Measurements from ENCODE around the gene HDGFL3. TPM values are rescaled to one million over a fixed set of nuclear protein-coding genes. Genes with fewer than 3 reads are reported as not detected.
"Not testable (repeated sequence)": the region's sequence is repeated elsewhere in the genome, so short reads cannot be mapped to it uniquely, and the experiment has no call there.

HDGFL3 gene
- total RNA-seq, 2 experiments from 2014 or later = 13.7 to 14.1 TPM

DNA sequence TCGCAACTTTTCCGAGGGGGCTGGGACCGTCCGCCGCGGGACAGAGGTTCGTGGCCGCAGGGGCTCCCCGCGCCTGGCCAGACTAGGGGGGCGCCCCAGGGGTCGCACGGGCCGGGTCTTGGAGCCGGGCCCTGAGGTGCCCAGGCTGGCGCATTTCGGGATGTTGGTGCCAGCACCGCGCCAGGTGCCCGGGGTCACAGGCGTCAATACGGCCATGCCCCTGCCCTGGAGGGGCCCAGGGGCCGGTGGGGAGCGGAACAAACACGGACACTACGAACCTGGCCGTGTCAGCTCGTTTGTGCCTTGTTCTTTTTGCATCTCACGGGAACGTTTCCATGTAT lies 99.8 kb downstream of the HDGFL3 start:
- peak overlapping the region; percentile 83 for H3K4me3 Mint-ChIP-seq
- H3K27me3 Mint-ChIP-seq = peaks cover 59% of the 10 kb centered on the region
- peaks cover 16% of the 10 kb centered on the region for H3K4me1 Mint-ChIP-seq
- no peaks in the 10 kb centered on the region for H3K36me3 Mint-ChIP-seq
- no peak for DNase-seq
- H3K27ac Mint-ChIP-seq = peak overlapping the region; percentile 73
- H3K9me3 Mint-ChIP-seq = no peaks in the 10 kb centered on the region

DNA sequence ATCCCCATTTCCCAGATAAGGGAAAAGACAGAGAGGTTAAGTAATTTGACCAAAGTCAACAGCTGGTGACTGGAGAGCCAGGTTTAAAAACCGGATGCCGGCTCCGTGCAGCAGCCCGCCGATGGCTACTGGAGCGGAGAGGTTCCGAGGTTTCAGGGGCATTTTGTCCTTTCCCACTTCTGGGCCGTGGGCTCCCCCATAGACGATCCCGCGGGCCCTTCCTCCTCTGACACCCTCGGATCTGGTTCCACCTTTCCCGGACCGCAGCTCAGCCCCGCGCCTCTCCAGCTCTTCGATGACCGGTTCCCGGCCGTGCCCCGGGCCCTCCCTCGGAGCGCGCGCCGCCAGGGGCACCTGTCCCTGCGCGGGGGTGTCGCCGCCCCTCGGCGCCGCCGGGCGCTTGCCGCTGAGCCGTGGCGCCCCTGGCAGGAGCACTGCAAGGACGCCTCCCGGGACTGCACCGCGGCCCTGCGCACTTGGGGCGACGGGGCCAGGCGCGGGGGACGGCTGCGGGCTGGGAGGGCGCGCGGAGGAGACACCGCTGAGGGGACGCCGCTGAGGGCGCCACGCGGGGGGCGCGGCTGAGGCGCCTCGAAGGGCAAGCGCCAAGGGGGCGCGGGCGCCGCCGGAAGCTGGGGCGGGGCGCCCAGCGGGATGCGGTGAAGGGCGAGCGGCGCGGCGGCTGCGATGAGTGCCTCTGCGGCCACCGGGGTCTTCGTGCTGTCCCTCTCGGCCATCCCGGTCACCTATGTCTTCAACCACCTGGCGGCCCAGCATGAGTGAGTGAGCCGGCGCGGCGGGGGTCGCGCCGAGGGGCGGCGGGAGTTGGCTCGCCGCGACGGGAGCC lies 100.4 kb downstream of the HDGFL3 start, which contains the start of gene TM6SF1:
Gene TM6SF1 (plus strand): TSS at position 652 of the 847 bp plus-strand sequence. CDS start 36 bp downstream, at position 688.
- Mint-ChIP-seq H3K36me3 (no peaks in the 10 kb centered on the region), H3K27me3 (peaks cover 62% of the 10 kb centered on the region), H3K4me1 (peaks cover 16% of the 10 kb centered on the region), H3K4me3 (peak within 1 kb of the TSS; percentile 83), H3K27ac (peak within 1 kb of the TSS; percentile 73), H3K9me3 (no peaks in the 10 kb centered on the region)
- DNase-seq = peak; percentile 42

DNA sequence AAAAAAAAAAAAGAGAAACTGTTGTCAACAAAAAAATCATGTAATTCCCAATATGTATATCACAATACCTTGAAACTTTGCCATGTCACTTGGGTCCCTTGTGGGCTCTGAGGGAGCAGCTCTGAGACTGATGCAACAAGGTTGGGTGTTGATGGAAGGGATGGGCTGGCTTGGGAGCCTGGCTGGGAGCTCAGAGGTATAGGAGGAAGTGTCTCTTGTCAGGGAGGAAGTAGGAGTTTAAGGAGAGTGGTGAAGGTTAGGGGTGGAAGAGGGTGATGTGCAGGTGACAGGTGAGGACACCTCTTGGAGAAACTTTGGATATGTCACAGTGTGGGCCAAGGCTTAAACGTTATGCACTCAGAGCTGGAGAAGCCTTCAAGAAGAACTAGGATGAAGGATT lies 102.2 kb downstream of the HDGFL3 start:
- peaks cover 63% of the 10 kb centered on the region for H3K27me3 Mint-ChIP-seq
- H3K4me3 Mint-ChIP-seq = no peak overlapping the region
- no peak overlapping the region for H3K27ac Mint-ChIP-seq
- H3K9me3 Mint-ChIP-seq = no peaks in the 10 kb centered on the region
- no peak for DNase-seq
- no peaks in the 10 kb centered on the region for H3K36me3 Mint-ChIP-seq
- peaks cover 16% of the 10 kb centered on the region for H3K4me1 Mint-ChIP-seq

DNA sequence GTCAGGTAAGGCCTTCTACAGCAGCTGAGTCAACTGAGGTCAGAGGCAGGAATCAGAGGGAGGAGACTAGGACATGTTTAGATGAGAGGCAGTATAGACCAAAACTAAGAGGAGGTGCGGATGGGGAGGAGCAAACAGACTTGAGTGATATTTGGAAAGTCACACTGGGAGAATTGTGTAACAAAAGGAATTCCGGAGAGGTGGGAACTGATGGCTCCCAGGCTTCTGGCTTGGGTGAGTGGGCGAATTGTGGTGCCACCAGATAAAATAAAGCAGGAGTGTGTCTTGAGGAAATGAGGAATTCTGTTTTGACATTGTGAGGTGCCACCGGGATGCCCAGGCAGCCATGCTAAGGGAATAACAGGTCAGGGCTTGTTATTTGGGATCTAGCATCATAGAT lies 103.5 kb downstream of the HDGFL3 start:
- Mint-ChIP-seq H3K4me3 (no peak overlapping the region), H3K9me3 (no peaks in the 10 kb centered on the region), H3K27me3 (peaks cover 51% of the 10 kb centered on the region), H3K27ac (no peak overlapping the region), H3K36me3 (no peaks in the 10 kb centered on the region), H3K4me1 (peaks cover 15% of the 10 kb centered on the region)
- no peak for DNase-seq

DNA sequence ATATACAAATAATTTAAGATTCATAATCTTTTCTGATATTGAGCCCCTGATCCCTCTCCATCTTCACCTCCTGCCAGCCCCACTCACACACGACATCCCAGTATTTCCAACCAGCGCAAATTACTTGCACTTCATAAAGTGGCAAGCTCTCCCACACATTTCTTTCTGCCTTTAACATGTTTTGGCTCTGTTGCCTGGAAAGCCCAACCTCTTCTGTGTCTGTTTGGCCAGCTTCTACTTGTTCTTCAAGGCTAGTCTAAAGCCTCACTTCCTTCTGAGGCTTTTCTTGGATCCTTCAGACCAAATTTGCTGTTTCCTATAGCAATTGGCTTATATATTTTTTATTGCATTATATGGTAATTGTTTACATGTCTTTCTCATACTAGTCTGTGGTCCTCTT lies 105.3 kb downstream of the HDGFL3 start:
- Mint-ChIP-seq H3K27me3 (peaks cover 40% of the 10 kb centered on the region), H3K36me3 (no peaks in the 10 kb centered on the region), H3K4me1 (peaks cover 5% of the 10 kb centered on the region), H3K4me3 (no peak overlapping the region), H3K27ac (no peak overlapping the region), H3K9me3 (no peaks in the 10 kb centered on the region)
- no peak for DNase-seq

DNA sequence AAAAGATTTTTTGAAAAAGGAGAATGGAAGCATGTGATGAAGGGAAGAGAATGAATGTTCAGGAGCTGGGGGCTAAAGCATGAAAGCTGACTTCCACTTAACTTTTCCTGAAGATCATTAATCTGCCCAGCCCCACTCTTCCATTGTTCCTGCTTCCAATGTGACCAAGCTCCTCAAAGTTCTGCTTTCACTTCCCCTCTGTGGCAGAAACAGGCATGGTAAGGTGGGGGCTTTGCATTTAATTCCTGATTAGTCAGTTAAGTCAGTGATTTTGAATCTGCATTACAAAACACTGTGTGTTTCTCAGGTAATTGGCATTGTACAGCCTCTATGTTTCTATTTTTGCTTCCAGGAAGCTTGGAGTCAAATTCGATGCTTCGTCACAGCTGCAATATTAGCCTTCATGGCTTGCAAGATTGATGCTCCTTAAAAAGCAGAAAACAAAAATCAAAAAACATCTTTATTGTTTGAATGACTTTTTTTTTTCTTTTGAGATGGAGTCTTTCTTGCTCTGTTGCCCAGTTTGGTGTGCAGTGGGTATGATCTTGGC lies 107.5 kb downstream of the HDGFL3 start:
- no peak overlapping the region for H3K27ac Mint-ChIP-seq
- H3K9me3 Mint-ChIP-seq = no peaks in the 10 kb centered on the region
- H3K4me3 Mint-ChIP-seq = no peak overlapping the region
- H3K4me1 Mint-ChIP-seq = no peaks in the 10 kb centered on the region
- no peak for DNase-seq
- peaks cover 26% of the 10 kb centered on the region for H3K27me3 Mint-ChIP-seq
- no peaks in the 10 kb centered on the region for H3K36me3 Mint-ChIP-seq

DNA sequence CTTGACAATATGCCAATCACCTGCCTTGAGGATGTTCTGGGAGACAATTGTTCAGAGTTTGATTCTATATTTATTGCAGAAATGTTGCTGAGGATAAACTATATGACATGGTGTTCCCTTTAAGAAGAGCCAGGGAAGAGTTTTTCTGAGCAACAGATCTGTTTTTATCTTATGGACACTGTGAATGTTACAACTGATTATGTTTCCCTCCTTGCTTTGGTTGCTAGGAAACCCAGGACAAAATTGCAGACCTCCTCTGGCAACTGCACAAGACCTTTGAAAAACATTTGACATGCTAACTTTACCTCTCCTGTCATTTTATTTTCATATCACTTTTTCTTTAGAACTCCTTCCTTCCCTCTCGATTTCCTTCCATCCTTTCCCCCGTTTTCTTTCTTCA lies 108.3 kb downstream of the HDGFL3 start:
- peaks cover 19% of the 10 kb centered on the region for H3K27me3 Mint-ChIP-seq

DNA sequence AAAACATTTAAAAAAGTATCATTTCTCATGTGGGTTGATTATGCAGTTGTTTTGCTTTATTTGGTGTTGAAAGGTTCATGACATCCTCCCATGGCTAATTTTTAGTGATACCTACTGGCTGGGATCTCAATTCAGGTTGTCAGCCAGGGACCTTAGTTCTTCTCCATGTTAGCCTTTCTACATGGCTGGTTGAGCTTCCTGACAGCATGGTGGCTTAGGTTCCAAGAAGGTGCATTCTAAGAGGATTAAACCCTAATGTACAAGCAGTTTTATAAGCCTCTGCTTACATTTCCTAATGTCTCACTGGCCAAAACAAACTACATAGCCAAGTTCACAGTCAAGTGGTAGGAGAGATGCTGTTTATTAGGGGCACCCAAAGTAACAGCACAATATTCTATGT lies 109.5 kb downstream of the HDGFL3 start:
- Mint-ChIP-seq H3K9me3 (no peaks in the 10 kb centered on the region), H3K27ac (no peak overlapping the region), H3K36me3 (no peaks in the 10 kb centered on the region), H3K4me3 (no peak overlapping the region), H3K27me3 (peaks cover 12% of the 10 kb centered on the region), H3K4me1 (peaks cover under 1% of the 10 kb centered on the region)
- DNase-seq = no peak

More for the DNA sequence above, 108.3 kb downstream of the HDGFL3 start:
- Mint-ChIP-seq H3K9me3 (no peaks in the 10 kb centered on the region), H3K4me3 (no peak overlapping the region), H3K36me3 (no peaks in the 10 kb centered on the region), H3K4me1 (no peaks in the 10 kb centered on the region), H3K27ac (no peak overlapping the region)
- DNase-seq = no peak

DNA sequence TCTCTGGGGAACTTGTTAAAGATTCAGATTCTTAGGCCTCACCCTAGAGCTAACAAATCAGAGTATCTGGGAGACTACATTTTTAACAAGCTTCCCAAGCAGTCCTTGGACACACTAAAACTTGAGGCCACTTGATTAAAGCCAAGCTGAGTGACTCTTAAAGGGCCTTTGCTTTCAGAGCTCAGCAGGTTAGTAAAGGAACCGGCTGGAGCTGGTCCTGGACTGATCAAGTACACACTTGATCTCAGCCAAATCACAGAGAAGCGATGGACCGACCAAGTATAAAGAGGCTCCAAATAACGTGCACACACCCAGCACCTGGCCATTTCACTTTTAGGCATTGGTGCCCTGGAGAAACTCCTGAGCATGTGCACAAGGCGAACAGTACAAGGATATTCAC lies 113.0 kb downstream of the HDGFL3 start:
- Mint-ChIP-seq H3K27ac (no peak overlapping the region), H3K4me3 (no peak overlapping the region), H3K27me3 (no peaks in the 10 kb centered on the region), H3K4me1 (peaks cover 8% of the 10 kb centered on the region), H3K36me3 (peaks cover 2% of the 10 kb centered on the region), H3K9me3 (no peaks in the 10 kb centered on the region)
- no peak for DNase-seq

DNA sequence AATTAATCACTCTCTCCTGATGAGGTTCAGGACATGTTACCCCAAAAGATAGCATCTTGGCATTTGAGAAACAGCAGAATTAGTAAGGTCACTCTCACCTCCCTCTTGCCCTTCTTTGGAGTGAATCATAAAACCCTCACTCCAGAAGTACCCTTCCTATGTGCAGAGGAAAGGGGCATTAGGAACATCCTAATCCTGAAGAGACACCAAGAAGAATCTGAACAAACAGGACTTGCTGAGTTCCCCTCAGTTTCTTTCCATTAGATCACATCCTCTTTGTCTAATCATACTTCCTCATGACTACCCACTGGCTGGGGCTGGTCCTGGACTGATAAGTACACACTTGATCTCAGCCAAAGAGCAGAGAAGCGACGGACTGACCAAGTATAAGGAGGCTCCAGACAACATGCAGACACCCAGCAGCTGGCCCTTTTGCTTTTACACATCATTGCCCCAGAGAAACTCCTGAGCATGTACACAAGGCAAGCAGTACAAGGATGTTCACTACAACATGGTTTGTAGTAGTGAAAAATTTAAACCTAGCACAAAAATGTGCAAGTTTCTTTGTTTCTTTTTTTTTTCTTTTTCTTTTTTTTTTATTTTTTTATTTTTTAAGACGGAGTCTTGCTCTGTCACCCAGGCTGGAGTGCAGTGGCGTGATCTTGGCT lies 115.2 kb downstream of the HDGFL3 start:
- Mint-ChIP-seq H3K27ac (peak overlapping the region; percentile 24), H3K36me3 (peaks cover 2% of the 10 kb centered on the region)

DNA sequence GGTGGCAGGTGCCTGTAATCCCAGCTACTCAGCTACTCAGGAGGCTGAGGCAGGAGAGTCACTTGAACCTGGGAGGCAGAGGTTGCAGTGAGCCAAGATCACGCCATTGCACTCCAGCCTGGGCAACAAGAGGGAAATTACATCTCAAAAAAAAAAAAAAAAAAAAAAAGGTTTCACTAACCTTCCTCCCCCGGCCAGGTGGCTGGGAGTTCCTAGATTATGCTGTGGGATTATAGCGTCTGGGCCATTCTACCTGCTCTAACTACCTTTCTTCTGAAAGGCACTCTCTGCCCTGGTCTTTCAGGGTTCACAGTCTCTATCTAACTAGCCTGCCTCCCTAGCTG lies 115.7 kb downstream of the HDGFL3 start:
- not testable (repeated sequence) for H3K36me3 Mint-ChIP-seq, H3K27me3 Mint-ChIP-seq, H3K9me3 Mint-ChIP-seq, DNase-seq, H3K4me1 Mint-ChIP-seq
- H3K27ac Mint-ChIP-seq = peak overlapping the region; percentile 24
- peak overlapping the region; percentile 39 for H3K4me3 Mint-ChIP-seq

More for the DNA sequence above, 115.2 kb downstream of the HDGFL3 start:
- Mint-ChIP-seq H3K9me3 (no peaks in the 10 kb centered on the region), H3K4me1 (peaks cover 8% of the 10 kb centered on the region), H3K27me3 (peaks cover 4% of the 10 kb centered on the region), H3K4me3 (peak overlapping the region; percentile 39)
- no peak for DNase-seq

DNA sequence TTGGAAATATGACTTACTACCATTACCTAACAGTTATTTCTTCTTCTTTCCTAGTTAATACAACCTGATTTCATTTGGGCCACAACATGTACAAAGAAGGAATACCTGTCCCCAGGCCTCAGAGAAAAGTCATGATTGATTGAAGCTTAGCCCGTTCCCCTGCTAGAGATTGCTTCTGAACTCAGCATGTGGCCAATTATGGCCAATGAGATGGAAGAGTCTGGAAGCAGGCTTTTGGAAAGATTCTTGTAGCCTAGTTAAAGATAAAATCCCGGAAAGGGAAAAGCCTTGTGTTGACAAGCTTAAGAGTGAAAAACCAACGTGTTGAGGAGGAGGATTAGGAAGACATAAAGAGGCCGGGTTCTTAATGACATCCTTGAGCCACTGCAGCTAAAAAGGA lies 117.2 kb downstream of the HDGFL3 start:
- Mint-ChIP-seq H3K27ac (no peak overlapping the region), H3K4me1 (peaks cover 8% of the 10 kb centered on the region), H3K4me3 (no peak overlapping the region), H3K27me3 (peaks cover 7% of the 10 kb centered on the region), H3K9me3 (no peaks in the 10 kb centered on the region), H3K36me3 (peaks cover 2% of the 10 kb centered on the region)
- no peak for DNase-seq

DNA sequence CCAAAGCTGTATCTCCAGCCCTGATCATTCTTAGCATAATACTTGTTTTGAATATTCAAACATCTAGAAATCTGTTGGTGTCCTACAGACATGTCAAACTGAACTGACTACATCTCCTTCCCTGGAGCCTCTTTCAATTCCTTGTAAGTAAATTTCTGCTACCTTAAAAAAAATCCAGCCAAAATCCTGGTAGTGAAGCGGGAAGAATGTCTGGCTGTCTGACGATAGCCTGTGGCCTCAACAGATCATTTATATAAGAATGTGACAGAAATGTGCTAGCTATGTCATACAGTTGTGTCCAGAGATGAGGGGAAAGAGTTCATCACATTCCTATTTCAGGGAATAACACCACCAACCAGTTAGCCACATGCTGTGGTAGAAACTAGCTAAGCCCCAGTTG lies 118.7 kb downstream of the HDGFL3 start:
- peaks cover 8% of the 10 kb centered on the region for H3K4me1 Mint-ChIP-seq
- DNase-seq = no peak
- H3K4me3 Mint-ChIP-seq = no peak overlapping the region
- H3K27ac Mint-ChIP-seq = no peak overlapping the region
- no peaks in the 10 kb centered on the region for H3K9me3 Mint-ChIP-seq
- peaks cover 11% of the 10 kb centered on the region for H3K27me3 Mint-ChIP-seq
- H3K36me3 Mint-ChIP-seq = peaks cover 2% of the 10 kb centered on the region

DNA sequence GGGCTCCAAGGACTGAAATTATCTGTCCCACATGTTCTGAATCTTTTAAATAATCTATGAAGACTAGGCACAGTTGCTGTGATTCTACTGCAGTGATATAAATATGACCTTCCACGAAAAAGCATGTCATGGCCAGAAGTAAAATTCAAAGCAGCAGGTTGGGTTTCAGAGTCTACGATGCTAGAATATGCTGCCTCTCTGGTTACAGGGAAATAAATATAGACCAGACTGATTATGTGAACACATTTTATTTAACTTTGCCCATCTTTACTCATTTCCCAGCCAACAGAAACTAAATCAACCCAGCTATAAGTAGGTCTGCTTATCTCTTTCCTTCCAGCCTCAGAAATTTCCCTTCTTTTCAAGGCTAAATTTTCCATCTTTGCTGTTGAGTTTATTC lies 120.0 kb downstream of the HDGFL3 start:
- Mint-ChIP-seq H3K9me3 (no peaks in the 10 kb centered on the region), H3K27me3 (peaks cover 16% of the 10 kb centered on the region), H3K4me3 (no peak overlapping the region), H3K4me1 (peaks cover 6% of the 10 kb centered on the region), H3K36me3 (peaks cover 2% of the 10 kb centered on the region), H3K27ac (no peak overlapping the region)
- no peak for DNase-seq

DNA sequence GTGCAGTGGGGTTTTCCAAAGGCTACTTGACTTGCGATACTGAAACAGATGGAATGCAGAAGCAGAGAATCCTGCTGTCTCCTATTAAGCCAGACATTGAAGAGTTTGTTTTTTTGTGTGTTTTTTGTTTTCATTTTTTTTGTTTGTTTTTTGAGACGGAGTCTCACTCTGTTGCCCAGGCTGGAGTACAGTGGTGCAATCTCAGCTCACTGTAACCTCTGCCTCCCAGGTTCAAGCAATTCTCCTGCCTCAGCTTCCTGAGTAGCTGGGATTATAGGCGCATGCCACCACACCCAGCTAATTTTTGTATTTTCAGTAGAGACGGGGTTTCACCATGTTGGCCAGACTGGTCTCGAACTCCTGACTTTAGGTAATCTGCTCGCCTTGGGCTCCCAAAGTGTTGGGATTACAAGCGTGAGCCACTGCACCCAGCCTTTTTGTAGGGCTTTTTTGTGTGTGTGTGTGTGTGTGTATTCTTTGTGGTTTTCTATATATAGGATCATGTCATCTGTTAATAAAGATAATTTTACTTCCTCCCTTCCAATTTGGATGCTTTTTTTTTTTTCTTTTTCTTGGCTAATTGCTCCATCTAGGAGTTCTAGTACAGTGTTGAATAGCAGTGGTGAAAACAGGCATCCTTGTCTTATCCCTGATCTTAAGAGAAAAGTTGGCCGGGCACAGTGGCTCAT lies 121.6 kb downstream of the HDGFL3 start:
- DNase-seq, H3K9me3 Mint-ChIP-seq, H3K4me3 Mint-ChIP-seq, H3K36me3 Mint-ChIP-seq, H3K27ac Mint-ChIP-seq, H3K4me1 Mint-ChIP-seq: not testable (repeated sequence)
- peaks cover 31% of the 10 kb centered on the region for H3K27me3 Mint-ChIP-seq
